Stimulated activated CD4-positive, alpha-beta T cell treated with anti-CD3 and anti-CD28 coated beads, TNF-alpha, amount 100 ng/mL, for 1 hour (primary cell): ENCODE data around the gene BCAS3.

Source experiments
- DNase-seq, 3 donors: peaks; one replicate each; pipeline ENCODE4 v3.0.0-alpha.2; 2020; ENCODE audit warnings: low read depth in 3 of 3, low spot score in 1 of 3

The BCAS3 gene

GRCh38 chr17:61118871-61119270, 441.2 kb downstream of the BCAS3 start:
- no peak for DNase-seq

DNA sequence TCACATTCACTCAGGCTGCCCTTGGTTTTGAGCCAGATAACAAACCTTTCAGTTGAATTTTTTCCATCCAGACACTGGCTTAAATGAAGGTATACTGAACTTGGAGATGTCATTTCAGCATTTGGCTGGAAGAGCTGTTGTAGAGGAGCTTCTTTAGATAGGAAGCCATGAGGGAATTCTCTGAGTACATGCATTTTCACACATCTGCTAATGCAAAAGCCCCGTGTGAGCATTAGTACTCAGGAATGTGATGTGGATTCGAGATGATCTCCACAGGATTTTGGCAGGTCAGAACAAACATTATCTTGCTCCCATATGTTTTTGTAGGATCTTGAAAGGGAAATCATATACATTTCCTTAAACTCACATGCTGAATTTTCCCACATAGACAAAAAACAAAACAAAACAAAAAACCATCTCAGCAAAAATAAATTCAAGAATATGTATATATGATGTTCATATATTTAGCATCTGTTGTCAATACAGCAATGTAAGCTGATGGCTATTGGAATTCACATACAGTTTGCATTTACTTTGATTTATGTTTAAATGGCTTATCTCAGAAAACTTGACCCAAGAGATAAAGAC, 444.8 kb downstream of the BCAS3 start:
- DNase-seq = no peak

- DNase-seq = no peak
These were observed 446.9 kb downstream of the BCAS3 start for GRCh38 chr17:61124562-61124961.

DNA sequence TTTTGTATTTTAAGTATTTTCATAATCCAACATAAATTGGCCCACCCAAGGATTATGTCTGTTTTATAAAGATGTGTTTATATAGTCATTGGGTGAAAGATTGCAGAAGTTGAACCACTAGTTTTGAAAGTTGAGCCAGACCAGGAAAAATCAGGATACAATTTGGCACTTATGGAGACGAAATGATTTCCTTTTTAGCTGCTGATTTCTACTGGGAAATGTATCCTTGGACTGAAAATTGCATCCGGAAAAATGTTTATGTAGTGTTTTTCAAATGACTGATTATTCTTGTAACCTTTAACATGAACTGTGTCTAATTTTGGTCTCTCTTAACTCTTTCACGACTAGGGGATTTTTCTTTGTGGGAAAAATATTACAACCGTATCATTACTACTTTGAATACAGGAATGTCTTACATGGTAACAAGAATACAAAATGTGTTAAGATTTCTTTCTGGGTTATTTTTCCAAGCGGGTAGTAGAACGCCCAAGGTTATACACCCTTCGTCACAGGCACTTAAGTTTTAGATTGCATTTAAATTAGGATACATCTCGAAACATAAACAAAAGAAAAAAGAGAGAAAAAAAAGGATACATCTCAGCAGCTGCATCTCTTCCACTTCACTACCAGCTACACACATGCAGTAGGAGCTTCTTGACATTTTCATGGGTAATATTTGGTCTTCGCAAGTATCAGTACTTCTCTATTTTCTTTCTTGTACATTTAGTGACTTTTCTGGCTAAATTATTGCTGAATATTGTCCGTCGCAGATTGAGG, 449.0 kb downstream of the BCAS3 start:
- no peak for DNase-seq

DNA sequence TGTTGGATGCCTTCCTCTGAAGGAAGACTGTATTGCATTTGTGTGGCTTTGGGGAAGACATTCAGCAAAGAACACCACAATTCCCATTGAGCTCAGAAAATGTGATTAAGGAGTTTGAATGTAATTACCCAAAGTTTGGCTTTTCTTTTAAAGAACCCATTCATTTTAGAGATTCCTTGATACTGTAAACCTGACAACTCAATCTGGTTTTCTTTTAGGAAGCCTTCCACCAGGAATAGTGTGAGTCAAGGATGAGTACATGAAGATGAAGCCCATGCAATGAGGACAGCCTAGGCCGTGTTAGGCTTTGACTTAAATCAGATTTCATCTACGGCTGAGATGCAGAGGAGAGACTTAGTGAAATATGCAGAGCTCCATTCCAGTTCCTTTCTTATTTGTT, 450.3 kb downstream of the BCAS3 start:
- no peak for DNase-seq

DNA sequence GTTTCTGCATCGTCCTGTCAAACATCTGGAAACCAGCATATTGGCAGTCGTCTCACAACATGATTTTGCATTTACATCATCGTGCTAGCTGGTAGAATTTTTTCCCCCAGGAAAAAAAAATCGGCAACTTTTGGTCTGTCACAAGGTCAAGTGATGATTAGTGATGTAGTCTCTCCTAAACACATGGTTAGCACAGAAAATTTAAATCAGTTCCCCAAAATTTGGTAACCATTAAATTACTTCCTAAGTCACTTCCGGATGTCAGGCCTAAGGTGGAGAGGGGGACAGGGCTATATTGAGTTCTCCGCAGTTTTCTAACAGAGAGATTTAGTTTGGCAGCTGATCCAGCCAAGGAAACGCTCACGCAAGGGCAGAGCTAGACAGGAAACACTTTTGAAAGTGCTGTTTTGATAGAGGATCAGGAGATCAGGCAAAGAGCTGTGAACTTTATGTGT, 451.0 kb downstream of the BCAS3 start:
- no peak for DNase-seq

- no peak for DNase-seq
These were observed 451.9 kb downstream of the BCAS3 start for GRCh38 chr17:61129267-61130254.

- DNase-seq = no peak
These were observed 452.7 kb downstream of the BCAS3 start for GRCh38 chr17:61130330-61130729.

DNA sequence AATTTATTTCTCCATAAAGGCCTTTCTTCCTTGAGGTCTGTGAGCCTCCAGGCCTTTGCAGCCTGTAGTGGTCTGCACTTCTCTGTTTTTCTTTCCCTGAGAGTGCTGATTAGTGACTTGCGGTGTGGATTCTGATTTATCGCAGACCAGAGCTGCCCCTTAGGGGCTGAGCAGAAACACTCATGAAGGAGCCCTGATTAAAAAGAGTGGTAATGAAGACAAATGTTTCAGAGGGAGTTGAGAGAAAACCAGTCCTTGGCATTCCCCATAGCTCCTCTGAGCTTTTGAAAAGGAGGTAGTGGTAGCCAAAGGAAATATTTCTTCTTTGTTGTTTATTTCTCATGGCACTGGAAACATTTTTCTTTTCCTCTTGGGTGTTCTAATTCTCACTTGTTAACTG, 453.9 kb downstream of the BCAS3 start:
- DNase-seq = no peak

DNA sequence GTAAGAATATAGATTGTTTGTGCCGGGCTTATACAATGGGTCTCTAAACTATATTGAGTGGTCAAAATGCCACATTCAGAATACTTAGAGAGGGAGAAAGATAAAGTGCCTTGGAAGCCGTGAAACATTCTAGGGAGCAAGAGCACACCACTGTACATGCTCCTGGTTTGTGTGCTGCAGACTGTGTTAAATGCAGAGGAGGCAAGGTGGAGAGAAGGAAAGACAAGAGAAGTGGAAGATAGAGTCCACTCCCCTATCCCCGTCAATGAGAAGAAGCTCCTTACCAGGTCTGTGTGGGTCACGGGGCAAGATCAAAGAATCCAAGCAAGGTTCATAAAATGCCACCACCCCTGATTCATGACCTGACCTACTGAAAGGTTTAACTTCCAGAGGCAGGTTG, 454.9 kb downstream of the BCAS3 start:
- no peak for DNase-seq

GRCh38 chr17:61133853-61134252, 456.2 kb downstream of the BCAS3 start:
- no peak for DNase-seq

- no peak for DNase-seq
These were observed 457.0 kb downstream of the BCAS3 start for GRCh38 chr17:61134551-61135235.

DNA sequence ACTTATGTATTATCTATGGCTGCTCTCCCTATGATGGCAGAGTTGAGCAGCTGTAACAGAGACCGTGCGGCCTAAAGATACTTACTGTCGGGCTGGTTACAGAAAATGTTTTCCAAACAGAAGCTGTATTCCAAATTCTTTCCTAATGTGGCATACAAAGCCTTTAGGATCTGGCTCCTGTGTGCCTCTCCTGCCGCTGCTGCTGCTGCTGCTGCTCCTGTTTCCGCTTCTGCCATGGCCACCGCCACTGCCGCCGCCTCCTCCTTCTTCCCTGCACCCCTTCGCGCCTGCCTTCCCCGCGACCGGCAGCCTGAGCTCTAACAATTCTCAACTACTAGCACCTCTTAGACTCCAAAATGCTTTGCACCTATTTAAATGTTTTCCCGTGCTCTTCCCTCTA, 458.1 kb downstream of the BCAS3 start:
- no peak for DNase-seq

- no peak for DNase-seq
These were observed 458.6 kb downstream of the BCAS3 start for GRCh38 chr17:61136296-61136695.

DNA sequence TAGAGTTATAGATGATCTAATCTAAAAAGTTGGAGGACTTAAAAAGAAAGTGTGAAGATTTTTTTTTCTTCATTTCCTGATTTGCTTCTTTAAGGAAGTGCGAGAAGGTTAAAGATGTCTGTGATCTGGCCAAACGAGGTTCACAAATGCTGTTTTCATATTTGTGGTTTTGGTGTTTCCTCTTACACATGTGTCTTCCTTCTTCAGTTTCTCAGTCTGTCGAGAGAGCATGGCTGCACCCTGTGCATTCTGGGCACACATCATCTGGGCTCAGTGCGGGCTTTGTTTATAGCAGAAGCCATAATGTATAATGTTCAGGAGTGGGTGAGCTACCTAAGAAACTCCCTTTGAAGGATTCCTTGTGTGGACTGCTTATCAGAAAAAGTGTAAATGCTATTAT, 461.6 kb downstream of the BCAS3 start:
- DNase-seq = peak in 2 of 3 donors; percentile 3 to 9

GRCh38 chr17:61140081-61140786, 462.6 kb downstream of the BCAS3 start:
- DNase-seq = no peak

- no peak for DNase-seq
These were observed 465.4 kb downstream of the BCAS3 start for GRCh38 chr17:61143026-61143425.

DNA sequence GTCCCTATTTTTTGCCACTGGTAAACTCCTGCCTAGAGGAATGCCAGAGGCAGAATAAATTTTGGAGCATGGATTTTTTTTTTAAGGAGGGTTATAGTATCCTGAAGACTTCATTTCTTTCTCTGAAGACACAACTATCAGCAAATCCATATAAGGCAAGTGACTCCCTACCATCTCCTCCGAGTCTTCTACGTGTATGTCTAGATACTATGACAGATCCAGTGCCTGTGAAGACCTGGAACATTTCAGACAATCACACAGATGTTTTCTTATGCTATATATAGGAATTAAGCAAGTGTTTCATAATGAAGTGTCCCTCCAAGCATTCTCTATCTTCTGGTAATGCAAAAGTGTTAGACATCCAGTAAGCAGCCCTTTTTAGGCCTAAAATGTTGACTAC, 466.5 kb downstream of the BCAS3 start:
- no peak for DNase-seq

DNA sequence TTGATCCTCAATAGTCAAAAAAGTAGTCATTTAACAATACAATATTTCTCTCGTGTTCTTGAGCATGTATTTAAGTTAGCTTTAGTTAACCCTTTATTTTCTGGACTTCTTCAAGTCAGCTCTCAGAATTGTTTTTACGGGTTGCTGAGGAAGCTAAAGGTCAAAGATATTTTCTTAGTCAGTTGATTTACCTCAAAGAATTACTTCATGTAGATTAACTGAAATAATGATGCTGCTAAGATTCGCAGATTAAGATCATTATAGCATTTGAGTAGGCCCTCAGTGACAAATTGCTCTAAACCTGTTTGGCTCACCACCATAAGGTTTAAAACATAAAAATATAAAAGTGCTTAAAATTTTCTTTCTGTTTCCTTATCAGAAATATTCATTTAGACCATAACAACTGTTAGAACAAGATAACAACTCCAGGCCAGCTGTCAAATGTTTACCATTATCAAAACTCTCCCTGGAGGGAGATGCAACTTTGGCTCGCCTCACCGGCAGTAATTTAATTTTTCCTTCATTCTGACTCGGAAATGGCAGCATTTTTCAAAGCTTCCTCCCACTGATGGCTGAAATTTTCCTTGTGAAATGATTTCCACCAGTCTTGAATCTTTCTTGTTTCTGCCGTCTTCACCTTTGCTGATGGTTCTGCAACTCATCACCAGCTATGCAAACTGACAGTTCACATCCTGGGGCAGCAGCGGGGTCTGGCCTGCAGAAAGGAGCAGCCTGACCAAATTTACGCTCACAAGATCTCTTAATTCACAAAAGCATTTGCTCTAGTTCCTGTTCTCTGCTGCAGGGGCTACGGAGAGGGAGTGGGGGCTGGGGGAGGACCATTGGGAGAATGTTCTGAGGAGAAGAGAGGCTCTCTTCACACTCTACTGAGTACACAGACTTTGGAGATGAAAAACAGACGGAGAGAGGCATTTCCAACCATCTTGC, 467.2 kb downstream of the BCAS3 start:
- DNase-seq = no peak
